ENCODE data around the gene DYNC2I2.

DNA sequence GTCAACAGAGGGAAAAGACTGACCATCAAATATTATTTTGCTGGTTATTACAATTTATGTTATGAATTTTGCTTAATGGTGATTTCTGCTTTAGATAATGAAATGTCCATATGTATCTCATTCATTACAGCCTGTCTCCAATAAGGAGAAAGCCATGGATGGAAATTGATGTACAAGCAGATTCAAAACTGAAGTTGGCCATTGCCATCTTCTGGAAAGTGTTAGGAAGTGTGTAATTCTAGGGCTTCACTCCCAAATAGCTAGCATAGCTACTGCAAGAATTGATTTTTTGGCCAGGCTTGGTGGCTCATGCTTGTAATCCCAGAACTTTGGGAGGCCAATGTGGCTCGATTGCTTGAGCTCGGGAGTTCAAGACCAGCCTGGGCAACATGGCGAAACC is 45.8 kb downstream of the DYNC2I2 start:
- no peak for TF ChIP-seq EZH2 (IDR thresholded peaks at IDR 0.05; ENCODE audit: borderline replicate concordance, low read depth, low read length, severe bottlenecking)
- TF ChIP-seq CTCF (IDR thresholded peaks at IDR 0.05; ENCODE audit: extremely low read depth in 1 of 2, insufficient read depth in 1 of 2, low read depth in 1 of 2, low read length in 2 of 2) = no peak
- TF ChIP-seq POLR2A (IDR thresholded peaks at IDR 0.05; ENCODE audit: low read depth, low read length) = no peak
- TF ChIP-seq, protein P1, sequence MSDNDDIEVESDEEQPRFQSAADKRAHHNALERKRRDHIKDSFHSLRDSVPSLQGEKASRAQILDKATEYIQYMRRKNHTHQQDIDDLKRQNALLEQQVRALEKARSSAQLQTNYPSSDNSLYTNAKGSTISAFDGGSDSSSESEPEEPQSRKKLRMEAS (IDR thresholded peaks at IDR 0.05; ENCODE audit: insufficient read depth, insufficient read length) = no peak
- TF ChIP-seq MYC (IDR thresholded peaks at IDR 0.05; ENCODE audit: low read depth, low read length) = no peak
- no peak for TF ChIP-seq JUN (IDR thresholded peaks at IDR 0.05; ENCODE audit: borderline replicate concordance, insufficient read depth, insufficient read length, low read depth)
- TF ChIP-seq FOS (IDR thresholded peaks at IDR 0.05; ENCODE audit: borderline replicate concordance, insufficient read depth, low read length) = no peak
- TF ChIP-seq POLR2AphosphoS5 (IDR thresholded peaks at IDR 0.05; ENCODE audit: insufficient read depth, low read depth, low read length) = no peak
- TF ChIP-seq GATA2 (IDR thresholded peaks at IDR 0.05; ENCODE audit: insufficient read depth, insufficient read length, low read depth, low read length) = no peak

All from endothelial cell of umbilical vein (primary cell).